ENCODE results near the gene RELCH. TPM values are rescaled to one million over a fixed set of nuclear protein-coding genes. Genes with fewer than 3 reads are reported as not detected.

RELCH gene
- total RNA-seq, 1 experiment from 2014 or later, result 19.5 TPM

DNA sequence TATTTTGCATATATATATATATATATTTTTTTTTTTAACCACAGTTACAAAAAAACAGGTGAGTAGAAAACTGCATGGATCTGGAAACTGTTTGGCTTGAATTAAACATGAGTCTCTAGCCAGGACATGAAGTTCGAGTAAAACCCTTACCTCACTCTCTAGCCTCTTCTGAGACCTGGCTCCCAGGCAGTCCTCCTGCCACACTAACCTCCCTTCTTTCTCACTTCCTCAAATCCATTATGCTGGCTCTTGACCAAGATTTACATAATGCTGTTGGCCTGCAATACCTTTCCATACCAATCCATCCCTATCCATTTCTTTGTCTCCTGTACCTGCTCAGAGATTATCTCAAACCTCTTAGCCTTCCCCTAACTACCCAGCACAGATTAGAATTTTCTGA, 34.2 kb upstream of the RELCH start:
- H3K27ac ChIP-seq (ENCODE audit: low read length), result no peak overlapping the region
- H3K27me3 ChIP-seq (ENCODE audit: control insufficient read depth, insufficient read depth, low read length), result no peaks in the 10 kb centered on the region
- in situ Hi-C loops (cut with HindIII; ENCODE audit: low pct_unique_long_range_greater_than_20kb, low sequenced_read_pairs) (no loop called here), intact Hi-C loops (cut with micrococcal nuclease; ENCODE audit: unreplicated experiment) (no loop called here)
- ATAC-seq, result no peak
- CTCF ChIA-PET, result no interaction called here
- H3K4me3 ChIP-seq (ENCODE audit: low read depth in 2 of 2, low read length in 2 of 2), result no peak overlapping the region
- no peaks in the 10 kb centered on the region for H3K9me3 ChIP-seq (ENCODE audit: control insufficient read depth, insufficient read depth, low read depth, low read length)
- DNase-seq (ENCODE audit: low read depth, low spot score), result no peak
- H3K36me3 ChIP-seq (ENCODE audit: control insufficient read depth, insufficient read depth, low read length), result no peaks in the 10 kb centered on the region; the same call in 1 of the 2 replicates
- no TSS peak for BruUV-seq (replicated peaks)
- POLR2A ChIA-PET, result no interaction called here
- H3K4me1 ChIP-seq (ENCODE audit: control insufficient read depth, insufficient read depth, low read length), result no peaks in the 10 kb centered on the region
- TF ChIP-seq SIN3A (IDR thresholded peaks at IDR 0.05; ENCODE audit: borderline replicate concordance, insufficient read depth, low read depth, low read length) (no peak), POLR2AphosphoS5 (IDR thresholded peaks at IDR 0.05; ENCODE audit: low read depth, low read length) (no peak), TCF7L2 (IDR thresholded peaks at IDR 0.05; ENCODE audit: low read depth, low read length) (no peak)
- TF ChIP-seq, protein P1, sequence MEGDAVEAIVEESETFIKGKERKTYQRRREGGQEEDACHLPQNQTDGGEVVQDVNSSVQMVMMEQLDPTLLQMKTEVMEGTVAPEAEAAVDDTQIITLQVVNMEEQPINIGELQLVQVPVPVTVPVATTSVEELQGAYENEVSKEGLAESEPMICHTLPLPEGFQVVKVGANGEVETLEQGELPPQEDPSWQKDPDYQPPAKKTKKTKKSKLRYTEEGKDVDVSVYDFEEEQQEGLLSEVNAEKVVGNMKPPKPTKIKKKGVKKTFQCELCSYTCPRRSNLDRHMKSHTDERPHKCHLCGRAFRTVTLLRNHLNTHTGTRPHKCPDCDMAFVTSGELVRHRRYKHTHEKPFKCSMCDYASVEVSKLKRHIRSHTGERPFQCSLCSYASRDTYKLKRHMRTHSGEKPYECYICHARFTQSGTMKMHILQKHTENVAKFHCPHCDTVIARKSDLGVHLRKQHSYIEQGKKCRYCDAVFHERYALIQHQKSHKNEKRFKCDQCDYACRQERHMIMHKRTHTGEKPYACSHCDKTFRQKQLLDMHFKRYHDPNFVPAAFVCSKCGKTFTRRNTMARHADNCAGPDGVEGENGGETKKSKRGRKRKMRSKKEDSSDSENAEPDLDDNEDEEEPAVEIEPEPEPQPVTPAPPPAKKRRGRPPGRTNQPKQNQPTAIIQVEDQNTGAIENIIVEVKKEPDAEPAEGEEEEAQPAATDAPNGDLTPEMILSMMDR (IDR thresholded peaks at IDR 0.05), result no peak
- TF ChIP-seq, protein P2, sequence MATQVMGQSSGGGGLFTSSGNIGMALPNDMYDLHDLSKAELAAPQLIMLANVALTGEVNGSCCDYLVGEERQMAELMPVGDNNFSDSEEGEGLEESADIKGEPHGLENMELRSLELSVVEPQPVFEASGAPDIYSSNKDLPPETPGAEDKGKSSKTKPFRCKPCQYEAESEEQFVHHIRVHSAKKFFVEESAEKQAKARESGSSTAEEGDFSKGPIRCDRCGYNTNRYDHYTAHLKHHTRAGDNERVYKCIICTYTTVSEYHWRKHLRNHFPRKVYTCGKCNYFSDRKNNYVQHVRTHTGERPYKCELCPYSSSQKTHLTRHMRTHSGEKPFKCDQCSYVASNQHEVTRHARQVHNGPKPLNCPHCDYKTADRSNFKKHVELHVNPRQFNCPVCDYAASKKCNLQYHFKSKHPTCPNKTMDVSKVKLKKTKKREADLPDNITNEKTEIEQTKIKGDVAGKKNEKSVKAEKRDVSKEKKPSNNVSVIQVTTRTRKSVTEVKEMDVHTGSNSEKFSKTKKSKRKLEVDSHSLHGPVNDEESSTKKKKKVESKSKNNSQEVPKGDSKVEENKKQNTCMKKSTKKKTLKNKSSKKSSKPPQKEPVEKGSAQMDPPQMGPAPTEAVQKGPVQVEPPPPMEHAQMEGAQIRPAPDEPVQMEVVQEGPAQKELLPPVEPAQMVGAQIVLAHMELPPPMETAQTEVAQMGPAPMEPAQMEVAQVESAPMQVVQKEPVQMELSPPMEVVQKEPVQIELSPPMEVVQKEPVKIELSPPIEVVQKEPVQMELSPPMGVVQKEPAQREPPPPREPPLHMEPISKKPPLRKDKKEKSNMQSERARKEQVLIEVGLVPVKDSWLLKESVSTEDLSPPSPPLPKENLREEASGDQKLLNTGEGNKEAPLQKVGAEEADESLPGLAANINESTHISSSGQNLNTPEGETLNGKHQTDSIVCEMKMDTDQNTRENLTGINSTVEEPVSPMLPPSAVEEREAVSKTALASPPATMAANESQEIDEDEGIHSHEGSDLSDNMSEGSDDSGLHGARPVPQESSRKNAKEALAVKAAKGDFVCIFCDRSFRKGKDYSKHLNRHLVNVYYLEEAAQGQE (IDR thresholded peaks at IDR 0.05; ENCODE audit: insufficient read depth in 1 of 2, low read depth in 2 of 2, low read length in 1 of 2), result no peak

DNA sequence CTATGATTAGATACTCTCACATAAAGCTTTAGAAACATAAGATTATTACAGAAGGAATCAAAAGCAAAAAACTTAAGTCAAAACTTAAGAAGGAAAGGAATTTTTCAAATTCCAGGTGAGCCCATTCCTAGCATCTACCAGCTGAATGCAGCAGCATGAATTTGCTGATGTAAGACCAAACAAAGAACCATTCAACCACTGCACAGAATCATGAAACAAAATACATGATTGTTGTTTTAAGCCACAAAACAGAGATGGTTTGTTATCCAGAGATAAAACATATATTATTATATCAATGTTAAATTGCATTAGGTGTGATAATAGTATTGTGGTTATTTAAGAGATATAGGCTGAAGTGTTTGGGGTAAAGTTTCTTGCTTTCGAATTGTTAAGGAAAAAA, 29.2 kb upstream of the RELCH start:
- Histone ChIP-seq H3K4me1 (ENCODE audit: control insufficient read depth, insufficient read depth, low read length) (no peaks in the 10 kb centered on the region), H3K4me3 (ENCODE audit: low read depth in 2 of 2, low read length in 2 of 2) (no peak overlapping the region), H3K27me3 (ENCODE audit: control insufficient read depth, insufficient read depth, low read length) (no peaks in the 10 kb centered on the region), H3K36me3 (ENCODE audit: control insufficient read depth, insufficient read depth, low read length) (no peaks in the 10 kb centered on the region; the same call in 1 of the 2 replicates), H3K9me3 (ENCODE audit: control insufficient read depth, insufficient read depth, low read depth, low read length) (no peaks in the 10 kb centered on the region), H3K27ac (ENCODE audit: low read length) (no peak overlapping the region)
- DNase-seq (ENCODE audit: low read depth, low spot score), result no peak
- TF ChIP-seq SIN3A (IDR thresholded peaks at IDR 0.05; ENCODE audit: borderline replicate concordance, insufficient read depth, low read depth, low read length) (no peak), POLR2AphosphoS5 (IDR thresholded peaks at IDR 0.05; ENCODE audit: low read depth, low read length) (no peak), TCF7L2 (IDR thresholded peaks at IDR 0.05; ENCODE audit: low read depth, low read length) (no peak)
- TF ChIP-seq, protein P2 (IDR thresholded peaks at IDR 0.05; ENCODE audit: insufficient read depth in 1 of 2, low read depth in 2 of 2, low read length in 1 of 2), result no peak
- TF ChIP-seq, protein P1 (IDR thresholded peaks at IDR 0.05), result no peak
- no TSS peak for BruUV-seq (replicated peaks)
- intact Hi-C loops (cut with micrococcal nuclease; ENCODE audit: unreplicated experiment), result no loop called here
- POLR2A ChIA-PET, result no interaction called here
- in situ Hi-C loops (cut with HindIII; ENCODE audit: low pct_unique_long_range_greater_than_20kb, low sequenced_read_pairs), result no loop called here
- CTCF ChIA-PET, result no interaction called here
- ATAC-seq, result no peak

All from Panc1 (cell line).